Ascending aorta (tissue), 2 donors: ENCODE data around the gene NAV2. TPM values are rescaled to one million over a fixed set of nuclear protein-coding genes. Genes with fewer than 3 reads are reported as not detected.
"Not testable (repeated sequence)": the region's sequence is repeated elsewhere in the genome, so short reads cannot be mapped to it uniquely, and the experiment has no call there.

Experiments used
- DNase-seq, 2 donors: peaks; one replicate each; pipeline ENCODE4 v3.0.0-alpha.2; 2019; ENCODE audit warnings: low spot score in 2 of 2
- H3K27ac ChIP-seq, 2 donors: fragments of 200-600 bp; sonication (generic); one replicate each; pipeline ENCODE4 v1.5.1; 2016 to 2017; ENCODE audit warnings: mild to moderate bottlenecking in 1 of 2
- H3K27me3 ChIP-seq: fragments of 200-600 bp; sonication (generic); one replicate; pipeline ENCODE4 v1.5.1; 2017
- H3K36me3 ChIP-seq, 2 donors: fragments of 200-600 bp; sonication (generic); one replicate each; pipeline ENCODE4 v1.5.1; 2016
- H3K4me1 ChIP-seq, 2 donors: fragments of 200-600 bp; sonication (generic); one replicate each; pipeline ENCODE4 v1.5.1; 2016 to 2017; ENCODE audit warnings: mild to moderate bottlenecking in 1 of 2
- H3K4me3 ChIP-seq, 2 donors: fragments of 200-600 bp; sonication (generic); one replicate each; pipeline ENCODE4 v1.5.1; 2016 to 2017; ENCODE audit warnings: mild to moderate bottlenecking in 1 of 2
- H3K9me3 ChIP-seq, 2 donors: fragments of 200-600 bp; sonication (generic); one replicate each; pipeline ENCODE4 v1.5.1; 2016
- CTCF ChIP-seq, 3 experiments: fragments of 200-600 bp in 2 of 3; fragments of 450-650 bp in 1 of 3; sonication (generic) in 2 of 3; IDR thresholded peaks; one replicate each; pipeline ENCODE4 v1.5.1; 2016 to 2019; ENCODE audit warnings: antibody characterized with exemption in 3 of 3, mild to moderate bottlenecking in 1 of 3, moderate library complexity in 1 of 3
- intact Hi-C: fragments of 100-400 bp; cut with DNase I; formaldehyde crosslinking; loops from one replicate; pipeline ENCODE4 v1.15.1; 2023
- total RNA-seq: library from RNA; depleted of rRNA; stranded (reverse); fragments of >200 nt; gene quantifications from one replicate; pipeline ENCODE4 v1.1.0, GENCODE V29; 2016

NAV2 gene
- total RNA-seq, 1 donor from 2014 or later = 62.6 TPM

GRCh38 chr11:20070459-20070858 is 357.8 kb downstream of the NAV2 start:
- no peaks in the 10 kb centered on the region for H3K9me3 ChIP-seq
- H3K27ac ChIP-seq = peak overlapping the region in 1 of 2 donors; percentile 47
- peaks cover 26 to 33% of the 10 kb centered on the region in 2 donors for H3K36me3 ChIP-seq
- no peak for TF ChIP-seq CTCF (IDR thresholded peaks at IDR 0.05)
- no peak for DNase-seq
- peaks cover 0 to 6% of the 10 kb centered on the region in 2 donors for H3K4me1 ChIP-seq
- no peaks in the 10 kb centered on the region for H3K27me3 ChIP-seq
- no peak overlapping the region for H3K4me3 ChIP-seq
- intact Hi-C loops = no loop called here

GRCh38 chr11:20075627-20076026 is 363.0 kb downstream of the NAV2 start:
- no peaks in the 10 kb centered on the region for H3K9me3 ChIP-seq
- H3K36me3 ChIP-seq = peaks cover 51 to 53% of the 10 kb centered on the region in 2 donors
- no peak for DNase-seq
- H3K4me1 ChIP-seq = no peaks in the 10 kb centered on the region
- TF ChIP-seq CTCF (IDR thresholded peaks at IDR 0.05) = no peak
- no peak overlapping the region for H3K27ac ChIP-seq
- no peaks in the 10 kb centered on the region for H3K27me3 ChIP-seq
- H3K4me3 ChIP-seq = no peak overlapping the region
- intact Hi-C loops = no loop called here

GRCh38 chr11:20078846-20079245 is 366.2 kb downstream of the NAV2 start:
- no peak for DNase-seq
- no peak overlapping the region for H3K4me3 ChIP-seq
- no peaks in the 10 kb centered on the region for H3K27me3 ChIP-seq
- H3K27ac ChIP-seq = no peak overlapping the region
- H3K9me3 ChIP-seq = no peaks in the 10 kb centered on the region
- H3K36me3 ChIP-seq = peaks cover 76 to 85% of the 10 kb centered on the region in 2 donors
- TF ChIP-seq CTCF (IDR thresholded peaks at IDR 0.05) = no peak
- intact Hi-C loops = no loop called here
- no peaks in the 10 kb centered on the region for H3K4me1 ChIP-seq

GRCh38 chr11:20080032-20080685 is 367.5 kb downstream of the NAV2 start:
- Histone ChIP-seq H3K27ac (no peak overlapping the region), H3K9me3 (no peaks in the 10 kb centered on the region), H3K4me3 (no peak overlapping the region), H3K36me3 (peaks cover 89 to 95% of the 10 kb centered on the region in 2 donors), H3K4me1 (no peaks in the 10 kb centered on the region), H3K27me3 (no peaks in the 10 kb centered on the region)
- no peak for DNase-seq
- intact Hi-C loops = no loop called here
- TF ChIP-seq CTCF (IDR thresholded peaks at IDR 0.05) = no peak

GRCh38 chr11:20081336-20081735 is 368.7 kb downstream of the NAV2 start:
- intact Hi-C loops = no loop called here
- no peak overlapping the region for H3K4me3 ChIP-seq
- H3K36me3 ChIP-seq = peaks cover 93 to 95% of the 10 kb centered on the region in 2 donors
- no peaks in the 10 kb centered on the region for H3K9me3 ChIP-seq
- no peak for TF ChIP-seq CTCF (IDR thresholded peaks at IDR 0.05)
- H3K4me1 ChIP-seq = no peaks in the 10 kb centered on the region
- no peak for DNase-seq
- H3K27ac ChIP-seq = no peak overlapping the region
- H3K27me3 ChIP-seq = no peaks in the 10 kb centered on the region

- Histone ChIP-seq H3K36me3 (peaks cover 81 to 88% of the 10 kb centered on the region in 2 donors), H3K4me1 (peaks cover 0 to 17% of the 10 kb centered on the region in 2 donors)
- H3K27ac ChIP-seq, DNase-seq, H3K9me3 ChIP-seq, intact Hi-C loops, H3K4me3 ChIP-seq, H3K27me3 ChIP-seq: not testable (repeated sequence)
Measured at GRCh38 chr11:20083877-20084276, 371.2 kb downstream of the NAV2 start.
